Gastrocnemius medialis (tissue), 4 donors: Measurements from ENCODE around the gene RGS7BP.

Experiments
- POLR2A ChIP-seq, 2 donors: fragments of 450-650 bp; IDR thresholded peaks; one replicate each; pipeline ENCODE4 v1.6.1; 2017; ENCODE audit warnings: antibody characterized with exemption in 2 of 2, mild to moderate bottlenecking in 2 of 2, moderate library complexity in 2 of 2
- TF ChIP-seq, protein P1 (sequence below), 5 experiments: fragments of 450-650 bp in 3 of 5; fragments of 200-600 bp in 2 of 5; sonication (generic) in 2 of 5; IDR thresholded peaks in 4 of 5; conservative IDR thresholded peaks in 1 of 5; 1 replicate in 4 of 5; 2 replicates in 1 of 5; pipeline ENCODE4 v1.5.1; 2016 to 2019; ENCODE audit warnings: antibody characterized with exemption in 5 of 5, mild to moderate bottlenecking in 3 of 5, moderate library complexity in 3 of 5

DNA sequence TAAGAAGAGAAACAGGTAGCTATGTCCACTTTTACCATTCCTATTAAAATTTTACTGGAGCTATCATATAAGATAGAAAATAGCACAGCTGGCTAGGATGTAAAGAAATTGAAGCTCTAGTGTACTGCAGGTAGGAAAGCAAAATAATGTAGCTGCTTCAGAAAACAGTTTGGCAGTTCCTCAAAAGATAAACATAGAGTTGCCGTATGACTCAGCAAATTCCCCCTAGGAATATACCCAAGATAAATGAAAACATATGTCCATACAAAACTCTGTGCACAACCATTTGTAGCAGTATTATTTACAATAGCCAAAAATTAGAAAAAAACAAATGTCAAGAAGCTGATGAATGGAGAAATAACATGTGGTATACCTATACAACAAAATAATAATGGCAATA is 119.9 kb downstream of the RGS7BP start:
- TF ChIP-seq, protein P1, sequence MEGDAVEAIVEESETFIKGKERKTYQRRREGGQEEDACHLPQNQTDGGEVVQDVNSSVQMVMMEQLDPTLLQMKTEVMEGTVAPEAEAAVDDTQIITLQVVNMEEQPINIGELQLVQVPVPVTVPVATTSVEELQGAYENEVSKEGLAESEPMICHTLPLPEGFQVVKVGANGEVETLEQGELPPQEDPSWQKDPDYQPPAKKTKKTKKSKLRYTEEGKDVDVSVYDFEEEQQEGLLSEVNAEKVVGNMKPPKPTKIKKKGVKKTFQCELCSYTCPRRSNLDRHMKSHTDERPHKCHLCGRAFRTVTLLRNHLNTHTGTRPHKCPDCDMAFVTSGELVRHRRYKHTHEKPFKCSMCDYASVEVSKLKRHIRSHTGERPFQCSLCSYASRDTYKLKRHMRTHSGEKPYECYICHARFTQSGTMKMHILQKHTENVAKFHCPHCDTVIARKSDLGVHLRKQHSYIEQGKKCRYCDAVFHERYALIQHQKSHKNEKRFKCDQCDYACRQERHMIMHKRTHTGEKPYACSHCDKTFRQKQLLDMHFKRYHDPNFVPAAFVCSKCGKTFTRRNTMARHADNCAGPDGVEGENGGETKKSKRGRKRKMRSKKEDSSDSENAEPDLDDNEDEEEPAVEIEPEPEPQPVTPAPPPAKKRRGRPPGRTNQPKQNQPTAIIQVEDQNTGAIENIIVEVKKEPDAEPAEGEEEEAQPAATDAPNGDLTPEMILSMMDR (IDR thresholded peaks at IDR 0.05 in 4 of 5, conservative IDR thresholded peaks at IDR 0.05 in 1 of 5), result no peak
- TF ChIP-seq POLR2A (IDR thresholded peaks at IDR 0.05), result no peak
